CD14-positive monocyte (primary cell): ENCODE results near the gene MAN1C1. TPM values are rescaled to one million over a fixed set of nuclear protein-coding genes. Genes with fewer than 3 reads are reported as not detected.

Source experiments
- DNase-seq, 3 donors: peaks; one replicate each; pipeline ENCODE4 v3.0.0-alpha.2; 2011 to 2022
- H2AFZ ChIP-seq: 2 replicates; pipeline ENCODE4 v1.6.0; 2012; ENCODE audit warnings: mild to moderate bottlenecking, low read depth, low read length, inconsistent platforms; ENCODE audit not compliant: insufficient read depth, poor library complexity, severe bottlenecking
- H3K27ac ChIP-seq, 2 donors: 1 replicate in 1 of 2; 2 replicates in 1 of 2; pipeline ENCODE4 v1.5.1; 2012 to 2013; ENCODE audit warnings: low read length in 2 of 2, control low read depth in 1 of 2, inconsistent platforms in 1 of 2, low read depth in 1 of 2, mild to moderate bottlenecking in 1 of 2
- H3K27me3 ChIP-seq, 2 donors: one replicate each; pipeline versions ENCODE4 v1.6.0 to v1.6.1; 2011 to 2013; ENCODE audit warnings: low read length in 2 of 2; ENCODE audit not compliant: control insufficient read depth in 2 of 2, insufficient read depth in 2 of 2
- H3K36me3 ChIP-seq, 2 donors: replicated peaks in 1 of 2; 1 replicate in 1 of 2; 2 replicates in 1 of 2; pipeline versions ENCODE4 v1.5.1 to v1.6.1; 2012 to 2013; ENCODE audit warnings: low read length in 2 of 2, control low read depth in 1 of 2, inconsistent platforms in 1 of 2, mild to moderate bottlenecking in 1 of 2; ENCODE audit not compliant: insufficient read depth in 2 of 2, control insufficient read depth in 1 of 2
- H3K4me1 ChIP-seq, 2 donors: 1 replicate in 1 of 2; 2 replicates in 1 of 2; pipeline versions ENCODE4 v1.5.1 to v1.6.1; 2012 to 2013; ENCODE audit warnings: low read length in 2 of 2, control low read depth in 1 of 2, inconsistent platforms in 1 of 2, mild to moderate bottlenecking in 1 of 2, moderate library complexity in 1 of 2; ENCODE audit not compliant: insufficient read depth in 2 of 2, control insufficient read depth in 1 of 2
- H3K4me2 ChIP-seq: replicated peaks from 2 replicates; pipeline ENCODE3; 2012; ENCODE audit warnings: low read length, moderate library complexity, mild to moderate bottlenecking; ENCODE audit not compliant: poor library complexity, severe bottlenecking; ENCODE audit errors: extremely low read depth
- H3K4me3 ChIP-seq, 3 experiments: fragments of 200-600 bp in 1 of 3; sonication (generic) in 1 of 3; replicated peaks in 1 of 3; 1 replicate in 2 of 3; 2 replicates in 1 of 3; pipeline ENCODE4 v1.5.1; 2011 to 2013; ENCODE audit warnings: low read length in 3 of 3, mild to moderate bottlenecking in 3 of 3, control low read depth in 2 of 3, low read depth in 2 of 3, inconsistent platforms in 1 of 3, moderate library complexity in 1 of 3
- H3K79me2 ChIP-seq: 2 replicates; pipeline ENCODE4 v1.6.0; 2012; ENCODE audit warnings: mild to moderate bottlenecking, control low read depth, inconsistent platforms, low read length, moderate library complexity; ENCODE audit not compliant: insufficient read depth
- H3K9ac ChIP-seq: 2 replicates; pipeline ENCODE4 v1.6.0; 2017; ENCODE audit warnings: low read length, mild to moderate bottlenecking; ENCODE audit not compliant: insufficient read depth, poor library complexity, severe bottlenecking
- H3K9me3 ChIP-seq, 2 donors: replicated peaks in 1 of 2; 1 replicate in 1 of 2; 2 replicates in 1 of 2; pipeline versions ENCODE4 v1.5.1 to v1.6.1; 2012 to 2013; ENCODE audit warnings: low read length in 2 of 2, control low read depth in 1 of 2; ENCODE audit not compliant: control insufficient read depth in 1 of 2, insufficient read depth in 1 of 2
- H4K20me1 ChIP-seq: 2 replicates; pipeline ENCODE4 v1.6.0; 2012; ENCODE audit warnings: mild to moderate bottlenecking, low read length, control low read depth, moderate library complexity; ENCODE audit not compliant: insufficient read depth
- H3K27ac Mint-ChIP-seq, 7 donors: one replicate each; pipeline ENCODE4 v1.8.0; 2020; ENCODE audit warnings: mild to moderate bottlenecking in 7 of 7, mixed read lengths in 7 of 7, moderate library complexity in 6 of 7, inconsistent platforms in 2 of 7
- H3K27me3 Mint-ChIP-seq, 3 donors: one replicate each; pipeline ENCODE4 v1.8.0; 2021 to 2022; ENCODE audit warnings: low read depth in 3 of 3, mild to moderate bottlenecking in 3 of 3, mixed read lengths in 3 of 3, moderate library complexity in 3 of 3, inconsistent platforms in 1 of 3
- H3K36me3 Mint-ChIP-seq, 2 donors: one replicate each; pipeline ENCODE4 v1.8.0; 2020; ENCODE audit warnings: mixed read lengths in 2 of 2, inconsistent platforms in 1 of 2, mild to moderate bottlenecking in 1 of 2
- H3K4me1 Mint-ChIP-seq: one replicate; pipeline ENCODE4 v1.8.0; 2020; ENCODE audit warnings: mild to moderate bottlenecking, mixed read lengths
- H3K4me3 Mint-ChIP-seq, 2 donors: one replicate each; pipeline ENCODE4 v1.8.0; 2020; ENCODE audit warnings: mild to moderate bottlenecking in 2 of 2, mixed read lengths in 2 of 2, moderate library complexity in 1 of 2
- H3K9me3 Mint-ChIP-seq, 7 donors: one replicate each; pipeline ENCODE4 v1.8.0; 2020 to 2022; ENCODE audit warnings: mixed read lengths in 7 of 7, mild to moderate bottlenecking in 6 of 7, moderate library complexity in 6 of 7, inconsistent platforms in 2 of 7
- CTCF ChIP-seq: fragments of 200-600 bp; IDR thresholded peaks from one replicate; pipeline ENCODE4 v1.8.0; 2022; ENCODE audit warnings: antibody characterized with exemption, mild to moderate bottlenecking
- WGBS: methylation state at CpG from one replicate; pipeline ENCODE4 v1.1.5; 2013; ENCODE audit warnings: missing lambda C conversion rate; ENCODE audit not compliant: insufficient coverage; 5-methylcytosine and 5-hydroxymethylcytosine counted together
- intact Hi-C, 2 donors: fragments of 100-400 bp; cut with micrococcal nuclease; formaldehyde crosslinking; loops; one replicate each; pipeline versions ENCODE4 v1.15.0 to v1.15.1; 2023
- polyA plus RNA-seq, 3 donors: library from polyadenylated mRNA; depleted of rRNA in 1 of 3; unstranded in 2 of 3; stranded (reverse) in 1 of 3; fragments of 300-500 nt in 2 of 3; fragments of >200 nt in 1 of 3; fragmentation: Illumina TruSeq in 2 of 3; gene quantifications; 1 replicate in 2 of 3; 2 replicates in 1 of 3; pipeline ENCODE4 v1.2.3, GENCODE V29; 2012 to 2021

The MAN1C1 gene
- polyA plus RNA-seq, 3 donors: 1.2 to 7.2 (median 1.7) TPM

- TF ChIP-seq CTCF: no peak
- peaks cover 6 to 19% (median 7%) of the 10 kb centered on the region in 7 donors for H3K9me3 Mint-ChIP-seq
- Histone ChIP-seq H3K79me2 (no peaks in the 10 kb centered on the region), H4K20me1 (peaks cover 9% of the 10 kb centered on the region), H2AFZ (no peak overlapping the region), H3K4me3 (no peak overlapping the region), H3K9ac (no peak overlapping the region), H3K9me3 (peaks cover 6 to 8% of the 10 kb centered on the region in 2 donors), H3K36me3 (no peaks in the 10 kb centered on the region), H3K27me3 (no peaks in the 10 kb centered on the region), H3K4me1 (peaks cover 8 to 12% of the 10 kb centered on the region in 2 donors), H3K27ac (no peak overlapping the region), H3K4me2 (no peak overlapping the region)
- H3K27ac Mint-ChIP-seq: no peak overlapping the region
- H3K4me1 Mint-ChIP-seq: peaks cover 16% of the 10 kb centered on the region
- H3K36me3 Mint-ChIP-seq: peaks cover 3 to 5% of the 10 kb centered on the region in 2 donors
- no peak for DNase-seq
- intact Hi-C loops: no loop called here
- no peak overlapping the region for H3K4me3 Mint-ChIP-seq
- peaks cover under 1 to 3% (median 1%) of the 10 kb centered on the region in 3 donors for H3K27me3 Mint-ChIP-seq
- 70% methylated on average over 2 of the region's 4 CpGs for WGBS
These were observed 97.4 kb downstream of the MAN1C1 start for GRCh38 chr1:25713961-25714360.

GRCh38 chr1:25714372-25714931 lies 97.9 kb downstream of the MAN1C1 start:
- Histone ChIP-seq H3K4me1 (peaks cover 8 to 12% of the 10 kb centered on the region in 2 donors), H3K36me3 (no peaks in the 10 kb centered on the region), H3K4me2 (no peak overlapping the region), H4K20me1 (peaks cover 9% of the 10 kb centered on the region), H3K9me3 (peaks cover 6 to 8% of the 10 kb centered on the region in 2 donors), H3K4me3 (no peak overlapping the region), H3K27me3 (no peaks in the 10 kb centered on the region), H3K9ac (no peak overlapping the region), H3K79me2 (no peaks in the 10 kb centered on the region), H2AFZ (no peak overlapping the region), H3K27ac (no peak overlapping the region)
- Mint-ChIP-seq H3K27ac (no peak overlapping the region), H3K4me3 (no peak overlapping the region), H3K36me3 (peaks cover 3 to 5% of the 10 kb centered on the region in 2 donors), H3K4me1 (peaks cover 16% of the 10 kb centered on the region), H3K9me3 (peaks cover 6 to 19% (median 7%) of the 10 kb centered on the region in 7 donors), H3K27me3 (peaks cover 0 to 1% (median 1%) of the 10 kb centered on the region in 3 donors)
- no peak for DNase-seq
- intact Hi-C loops: no loop called here
- WGBS: 100% methylated on average over 1 of the region's 2 CpGs
- TF ChIP-seq CTCF: no peak
